Measurements from ENCODE around the gene CNST.

CNST gene

GRCh38 chr1:246678816-246679793, 112.8 kb downstream of the CNST start:
- H3K4me3 ChIP-seq (ENCODE audit: low read depth, low read length): no peak overlapping the region
- DNase-seq (ENCODE audit: low read depth, low spot score): no peak
- in situ Hi-C loops (cut with HindIII; ENCODE audit: low sequenced_read_pairs): no loop called here
- no peak for TF ChIP-seq CTCF (IDR thresholded peaks at IDR 0.05; ENCODE audit: low read depth, low read length)

GRCh38 chr1:246679794-246680177, 113.5 kb downstream of the CNST start:
- in situ Hi-C loops (cut with HindIII; ENCODE audit: low sequenced_read_pairs): no loop called here
- no peak for DNase-seq (ENCODE audit: low read depth, low spot score)
- TF ChIP-seq CTCF (IDR thresholded peaks at IDR 0.05; ENCODE audit: low read depth, low read length): no peak

GRCh38 chr1:246680190-246680589, 113.9 kb downstream of the CNST start:
- in situ Hi-C loops (cut with HindIII; ENCODE audit: low sequenced_read_pairs): no loop called here
- H3K4me3 ChIP-seq (ENCODE audit: low read depth, low read length): no peak overlapping the region
- TF ChIP-seq CTCF (IDR thresholded peaks at IDR 0.05; ENCODE audit: low read depth, low read length): no peak
- DNase-seq (ENCODE audit: low read depth, low spot score): no peak

More at GRCh38 chr1:246679794-246680177, 113.5 kb downstream of the CNST start:
- no peak overlapping the region for H3K4me3 ChIP-seq (ENCODE audit: low read depth, low read length)

- in situ Hi-C loops (cut with HindIII; ENCODE audit: low sequenced_read_pairs): no loop called here
- no peak overlapping the region for H3K4me3 ChIP-seq (ENCODE audit: low read depth, low read length)
- DNase-seq (ENCODE audit: low read depth, low spot score): no peak
- no peak for TF ChIP-seq CTCF (IDR thresholded peaks at IDR 0.05; ENCODE audit: low read depth, low read length)
These were observed 114.5 kb downstream of the CNST start for GRCh38 chr1:246680696-246681130.

GRCh38 chr1:246681900-246682895, 115.9 kb downstream of the CNST start:
- H3K4me3 ChIP-seq (ENCODE audit: low read depth, low read length): no peak overlapping the region
- DNase-seq (ENCODE audit: low read depth, low spot score): no peak
- in situ Hi-C loops (cut with HindIII; ENCODE audit: low sequenced_read_pairs): no loop called here
- no peak for TF ChIP-seq CTCF (IDR thresholded peaks at IDR 0.05; ENCODE audit: low read depth, low read length)

GRCh38 chr1:246683521-246683920, 117.3 kb downstream of the CNST start:
- no peak for TF ChIP-seq CTCF (IDR thresholded peaks at IDR 0.05; ENCODE audit: low read depth, low read length)
- no peak for DNase-seq (ENCODE audit: low read depth, low spot score)
- in situ Hi-C loops (cut with HindIII; ENCODE audit: low sequenced_read_pairs): no loop called here
- no peak overlapping the region for H3K4me3 ChIP-seq (ENCODE audit: low read depth, low read length)

Measured in astrocyte of the spinal cord (primary cell).